ENCODE data around the gene C2orf81.
"Not testable (repeated sequence)": the region's sequence is repeated elsewhere in the genome, so short reads cannot be mapped to it uniquely, and the experiment has no call there.

Gene C2orf81

GRCh38 chr2:74447230-74447999, 26.0 kb upstream of the C2orf81 start:
- no peak overlapping the region for H3K4me3 ChIP-seq (ENCODE audit: low read length)
- DNase-seq (ENCODE audit: low read depth, low spot score): no peak

GRCh38 chr2:74444498-74445318, 23.3 kb upstream of the C2orf81 start:
- no peak overlapping the region for H3K4me3 ChIP-seq (ENCODE audit: low read length)
- no peak for DNase-seq (ENCODE audit: low read depth, low spot score)

GRCh38 chr2:74442483-74443297, 21.3 kb upstream of the C2orf81 start:
- H3K4me3 ChIP-seq (ENCODE audit: low read length); DNase-seq (ENCODE audit: low read depth, low spot score): not testable (repeated sequence)

DNA sequence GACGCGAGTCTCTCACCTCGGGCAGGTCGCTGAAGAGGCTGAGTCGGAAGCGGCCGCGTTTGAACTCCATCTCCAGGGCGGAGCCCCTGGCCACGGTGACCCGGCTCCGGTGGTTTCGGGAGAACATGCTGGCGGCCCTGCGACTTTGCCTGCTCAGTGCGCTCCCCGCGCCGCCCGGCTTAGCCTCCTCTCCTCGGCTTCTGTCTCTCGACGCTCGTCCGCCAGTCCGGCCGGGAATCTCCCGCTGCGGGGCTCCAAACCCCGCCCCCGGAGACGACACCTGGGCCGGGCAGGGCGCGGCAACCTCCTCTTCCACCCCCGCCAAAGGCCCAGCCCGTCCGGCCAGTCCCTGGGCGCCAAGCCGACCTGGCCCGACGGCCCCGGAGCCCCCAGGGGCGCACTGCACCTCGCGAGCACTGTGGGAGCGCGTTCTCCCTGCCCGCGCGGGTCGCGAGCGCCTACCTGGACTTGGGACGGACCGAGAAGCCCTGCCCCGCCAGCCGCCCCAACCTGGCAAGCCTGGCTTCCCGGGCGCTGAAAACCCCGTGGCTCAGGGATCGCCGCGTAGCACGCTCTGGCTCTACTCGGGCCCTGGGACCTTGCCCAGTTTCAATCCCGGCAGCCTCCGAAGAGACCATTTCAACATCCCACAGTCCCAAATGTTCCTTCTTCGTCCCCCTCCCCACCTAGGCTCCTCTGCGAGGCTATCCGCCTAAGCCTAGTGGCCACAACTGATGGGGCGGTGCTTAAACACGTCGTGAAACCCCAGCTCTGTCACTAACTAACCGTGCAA, 20.5 kb upstream of the C2orf81 start, which contains the start of gene RTKN:
RTKN (minus strand) TSS at position 248 of the 793 bp plus-strand sequence; CDS start at position 127, 121 bp downstream.
- DNase-seq (ENCODE audit: low read depth, low spot score): no peak
- H3K4me3 ChIP-seq (ENCODE audit: low read length): no peak within 1 kb of the TSS

DNA sequence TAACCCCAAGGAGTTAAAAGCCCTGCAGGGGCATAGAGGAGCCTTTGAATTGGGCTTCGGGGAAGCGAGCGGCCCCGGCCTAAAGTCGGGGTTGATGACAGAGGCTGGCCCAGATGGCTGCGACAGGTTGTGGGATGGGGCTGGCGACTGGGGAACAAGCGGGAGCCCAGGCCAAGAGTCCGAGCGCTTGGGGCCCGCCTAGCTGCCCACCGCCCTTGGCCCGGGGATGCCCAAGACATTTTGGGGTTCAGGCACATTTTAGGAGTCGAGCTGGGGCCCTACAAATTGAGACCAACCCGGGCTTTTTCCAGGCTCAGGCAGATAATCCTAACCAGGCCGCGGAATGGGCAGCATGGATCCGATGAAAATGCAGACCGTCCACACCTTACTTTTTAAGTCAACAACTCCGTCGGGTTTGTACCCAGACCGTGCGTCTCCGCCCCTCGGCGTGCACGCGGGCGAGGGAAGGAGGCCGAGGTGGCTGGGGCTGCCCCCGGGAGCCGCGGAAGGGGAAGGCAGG, 19.8 kb upstream of the C2orf81 start:
- no peak overlapping the region for H3K4me3 ChIP-seq (ENCODE audit: low read length)
- DNase-seq (ENCODE audit: low read depth, low spot score): no peak

- peak overlapping the region; percentile 20 for H3K4me3 ChIP-seq (ENCODE audit: low read length)
- DNase-seq (ENCODE audit: low read depth, low spot score): no peak
Measured at GRCh38 chr2:74440378-74441169, 19.2 kb upstream of the C2orf81 start.

DNA sequence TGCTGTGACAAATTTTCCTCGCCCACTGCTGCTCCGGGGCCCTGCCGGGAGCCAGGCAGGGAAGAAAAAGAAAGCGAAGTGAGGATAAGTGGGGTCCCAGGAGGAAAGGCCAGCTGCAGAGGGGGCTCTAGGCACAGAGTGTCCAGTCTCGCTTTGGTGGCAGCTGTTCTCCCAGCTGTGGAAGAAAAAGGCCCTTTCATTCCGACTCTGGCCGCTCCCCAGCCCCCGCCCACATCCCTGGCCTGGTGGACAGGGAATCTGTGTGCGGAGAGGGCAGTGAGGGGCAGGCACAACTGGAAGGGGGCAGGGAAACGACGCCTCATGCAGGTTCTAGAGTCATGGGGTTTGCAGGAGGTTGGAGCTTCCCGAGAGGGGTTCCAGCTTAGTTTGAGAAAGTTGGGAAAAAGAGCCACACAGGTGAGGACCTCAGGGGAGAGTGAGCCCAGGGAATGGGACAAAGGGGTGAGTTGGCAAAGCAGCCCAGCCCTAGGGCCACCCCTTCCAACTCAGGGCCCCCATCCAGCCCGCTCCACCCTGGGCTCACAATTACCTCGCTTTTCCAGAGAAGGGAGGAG, 18.5 kb upstream of the C2orf81 start:
- DNase-seq (ENCODE audit: low read depth, low spot score): no peak
- peak overlapping the region; percentile 20 for H3K4me3 ChIP-seq (ENCODE audit: low read length)

DNA sequence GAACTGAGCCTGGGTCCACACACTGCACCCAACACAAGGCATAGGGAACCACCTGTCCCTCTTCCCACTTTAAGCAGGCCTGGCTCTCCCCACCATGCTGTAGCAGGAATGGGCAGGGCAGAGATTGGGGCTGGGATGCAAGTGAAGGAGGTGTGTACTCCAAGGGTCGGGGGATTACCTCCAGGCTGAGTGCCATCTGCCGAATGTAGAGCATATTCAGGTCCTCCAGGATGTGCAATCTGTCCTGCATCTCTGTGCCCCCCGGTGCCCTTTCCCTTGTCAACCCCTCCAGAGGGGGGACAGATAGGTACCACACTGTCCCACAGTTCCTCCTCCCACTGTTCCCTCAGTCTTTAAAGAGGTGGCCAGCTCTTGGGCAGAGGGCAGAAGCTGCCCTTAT, 18.0 kb upstream of the C2orf81 start:
- DNase-seq (ENCODE audit: low read depth, low spot score): no peak
- no peak overlapping the region for H3K4me3 ChIP-seq (ENCODE audit: low read length)

DNA sequence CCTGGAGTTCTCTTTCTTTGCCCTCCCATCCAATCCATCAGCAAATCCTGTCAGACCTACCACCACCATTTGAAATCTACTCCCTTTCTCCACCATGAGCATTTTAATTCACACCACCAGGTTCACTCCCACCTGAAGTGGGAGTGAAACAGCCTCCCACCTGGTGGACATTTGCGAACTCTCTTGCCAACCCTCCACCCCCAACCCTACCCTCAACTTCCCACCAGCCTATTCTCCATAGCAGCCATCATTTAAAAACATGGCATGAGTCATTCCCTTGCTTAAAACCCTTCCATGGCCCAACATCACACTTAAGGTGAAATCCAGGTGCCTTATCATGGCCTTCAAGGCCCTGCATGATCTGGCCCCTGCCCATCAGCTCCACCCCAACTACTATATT, 16.8 kb upstream of the C2orf81 start:
- H3K4me3 ChIP-seq (ENCODE audit: low read length): no peak overlapping the region
- no peak for DNase-seq (ENCODE audit: low read depth, low spot score)

- no peak for DNase-seq (ENCODE audit: low read depth, low spot score)
- no peak overlapping the region for H3K4me3 ChIP-seq (ENCODE audit: low read length)
Measured at GRCh38 chr2:74436848-74437695, 15.7 kb upstream of the C2orf81 start.

DNA sequence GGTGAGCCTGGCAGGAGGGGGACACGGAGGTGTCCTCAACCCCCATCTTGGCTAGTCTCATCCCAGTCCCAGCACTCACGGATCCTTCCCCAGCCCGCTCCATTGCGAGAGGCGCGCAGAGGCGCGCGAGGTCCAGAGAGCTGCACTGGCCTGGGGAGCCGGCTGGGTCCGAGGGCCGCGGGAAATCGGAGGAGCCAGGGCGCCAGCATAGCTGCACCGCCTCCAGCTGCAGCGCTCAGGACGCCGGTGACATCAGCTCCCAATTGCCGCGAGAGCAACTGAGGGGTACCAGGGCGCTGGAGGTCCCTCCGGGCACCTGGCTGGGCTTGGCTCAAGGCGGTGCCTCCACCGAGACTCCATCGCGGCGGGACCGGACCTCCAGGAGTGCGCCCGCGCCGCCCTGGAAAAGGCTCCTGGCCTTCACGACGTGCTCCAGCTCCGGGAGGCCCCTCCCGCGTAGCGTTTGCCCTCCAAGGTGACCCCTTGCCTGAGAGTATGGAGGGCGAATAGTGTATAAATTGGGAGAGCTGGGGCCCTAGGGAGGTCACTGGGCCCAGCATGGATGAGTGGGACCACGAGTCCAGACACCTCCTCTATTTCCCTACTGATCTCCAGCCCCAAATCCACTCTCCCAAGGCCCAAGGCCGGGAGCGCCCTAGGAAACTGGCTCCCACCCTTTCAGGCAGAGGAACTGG, 14.8 kb upstream of the C2orf81 start:
- no peak for DNase-seq (ENCODE audit: low read depth, low spot score)
- no peak overlapping the region for H3K4me3 ChIP-seq (ENCODE audit: low read length)

DNA sequence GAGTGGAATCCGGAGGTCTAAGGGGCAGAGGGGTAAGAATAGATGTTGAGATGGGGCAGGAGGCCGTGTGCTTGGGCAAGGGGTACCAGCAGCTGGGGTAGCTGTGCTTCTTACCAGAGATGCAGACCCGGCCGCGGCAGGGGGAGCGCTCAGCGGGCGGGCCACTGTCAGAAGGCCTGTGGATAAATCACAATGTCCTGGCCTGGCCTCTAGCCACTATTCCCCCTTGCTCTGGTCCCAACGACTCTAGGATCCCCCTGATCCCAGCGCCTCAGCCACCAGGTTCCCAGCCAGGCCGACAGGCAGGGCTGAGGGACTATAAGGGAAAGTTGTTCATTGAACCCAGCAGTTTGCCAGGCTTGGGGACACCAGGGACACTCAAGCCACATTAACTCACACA, 9.1 kb upstream of the C2orf81 start:
- H3K4me3 ChIP-seq (ENCODE audit: low read length): no peak overlapping the region
- no peak for DNase-seq (ENCODE audit: low read depth, low spot score)

DNA sequence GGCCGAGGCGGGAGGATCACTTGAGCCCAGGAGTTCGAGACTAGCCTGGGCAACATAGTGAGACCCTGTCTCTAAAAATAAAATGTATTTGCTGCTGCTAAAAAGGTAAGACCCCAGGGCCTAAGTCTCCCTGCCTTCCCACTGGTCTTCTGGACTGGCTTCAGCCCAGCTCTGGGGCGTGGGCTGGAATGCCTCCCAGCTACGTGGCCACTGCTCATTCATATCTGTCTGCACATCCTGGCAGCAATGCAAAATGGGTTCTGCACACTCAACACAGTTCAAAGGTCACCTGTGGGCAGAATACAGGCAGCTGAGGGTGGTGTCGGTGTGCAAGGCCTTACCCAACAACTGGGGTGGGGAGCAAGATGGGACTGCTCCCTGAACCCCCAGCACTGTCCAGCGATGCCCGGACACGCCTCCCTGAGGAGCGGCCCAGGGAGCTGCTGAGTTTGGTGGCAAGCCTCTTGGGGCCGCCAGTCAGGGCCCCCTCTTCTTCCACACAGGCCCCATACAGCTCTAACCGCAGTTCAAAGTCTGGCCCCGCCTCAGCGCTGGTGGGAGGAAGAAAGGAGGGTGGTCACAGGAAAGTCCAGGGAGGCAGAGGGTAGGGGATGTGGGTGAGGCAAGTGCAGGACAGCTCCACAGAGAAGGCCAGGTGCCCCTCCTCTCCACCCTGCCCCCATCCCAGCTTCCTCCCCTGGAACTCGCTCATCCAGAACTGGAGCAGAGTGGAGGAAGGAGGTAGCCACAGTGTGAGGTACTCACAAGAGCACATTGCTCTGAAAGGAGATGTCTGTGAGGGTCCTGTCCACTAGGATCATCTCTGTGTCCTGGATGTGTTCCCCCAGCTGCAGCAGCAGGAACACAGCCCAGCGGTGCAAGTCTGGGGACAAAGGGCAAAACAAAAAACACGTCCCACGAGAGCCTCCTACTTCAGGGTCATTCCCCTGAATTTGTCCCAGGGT, 8.3 kb upstream of the C2orf81 start:
- no peak for DNase-seq (ENCODE audit: low read depth, low spot score)
- no peak overlapping the region for H3K4me3 ChIP-seq (ENCODE audit: low read length)

- DNase-seq (ENCODE audit: low read depth, low spot score): no peak
- no peak overlapping the region for H3K4me3 ChIP-seq (ENCODE audit: low read length)
Measured at GRCh38 chr2:74428675-74429074, 7.3 kb upstream of the C2orf81 start.

DNA sequence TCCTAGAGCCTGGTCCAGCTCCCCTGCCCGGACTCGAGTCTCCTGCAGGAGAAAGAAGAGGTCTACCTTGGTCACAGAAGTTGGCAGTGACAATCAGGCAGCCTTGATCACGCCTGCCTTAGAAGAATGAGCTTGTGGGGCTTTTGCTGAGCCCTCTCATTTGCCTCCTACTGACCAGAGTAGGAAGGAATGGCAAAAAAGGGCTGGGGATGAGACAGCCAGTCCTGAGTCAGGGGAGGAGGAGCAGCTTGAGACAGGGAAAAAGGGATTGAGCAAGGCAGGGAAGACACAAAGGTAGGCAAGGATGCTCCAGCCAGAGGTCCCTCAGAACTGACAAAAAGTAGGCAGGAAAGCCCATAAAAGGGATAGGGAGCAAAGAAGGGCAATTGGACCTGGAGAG, 6.1 kb upstream of the C2orf81 start:
- no peak for DNase-seq (ENCODE audit: low read depth, low spot score)
- H3K4me3 ChIP-seq (ENCODE audit: low read length): no peak overlapping the region

All from Jurkat, Clone E6-1 (cell line).